ENCODE data around the gene KCTD4.
A peak's percentile ranks its signal among the peaks of the same experiment; 100 is the strongest.

The KCTD4 gene

GRCh38 chr13:45178349-45179162 is 22.3 kb downstream of the KCTD4 start (continued):
- TF ChIP-seq ZSCAN23 (tag by site-specific recombination; IDR thresholded peaks at IDR 0.05) (peak; percentile 78; the same call in 1 of the 2 replicates), ZNF518A (tag by site-specific recombination; conservative IDR thresholded peaks at IDR 0.05; ENCODE audit: low read depth) (0 out of 2 replicates have a peak, but pooled peaks have one; percentile 17), ZNF692 (tag by site-specific recombination; IDR thresholded peaks at IDR 0.05) (no peak; the same call in 1 of the 2 replicates), ZBTB48 (tag by site-specific recombination; IDR thresholded peaks at IDR 0.05) (no peak), REST (tag by site-specific recombination; IDR thresholded peaks at IDR 0.05) (peak; percentile 50; the same call in 1 of the 2 replicates), SP7 (tag by site-specific recombination; IDR thresholded peaks at IDR 0.05) (peak; percentile 78), EGR2 (tag by site-specific recombination; IDR thresholded peaks at IDR 0.05; ENCODE audit: low read depth) (no peak), ZNF169 (tag by site-specific recombination; IDR thresholded peaks at IDR 0.05) (no peak), ZNF354C (tag by site-specific recombination; IDR thresholded peaks at IDR 0.05; ENCODE audit: borderline replicate concordance, low read depth) (no peak), ZNF530 (tag by site-specific recombination; IDR thresholded peaks at IDR 0.05; ENCODE audit: low read depth) (no peak), GFI1B (tag by site-specific recombination; IDR thresholded peaks at IDR 0.05) (peak; percentile 100), PRDM2 (tag by site-specific recombination; IDR thresholded peaks at IDR 0.05; ENCODE audit: borderline replicate concordance) (no peak), RBAK (tag by site-specific recombination; IDR thresholded peaks at IDR 0.05) (no peak), ZEB2 (tag by site-specific recombination; IDR thresholded peaks at IDR 0.05) (peak; percentile 90), ZNF792 (tag by site-specific recombination; IDR thresholded peaks at IDR 0.05) (no peak), ZNF701 (tag by site-specific recombination; IDR thresholded peaks at IDR 0.05) (no peak), HOXD13 (CRISPR knock-in tag; IDR thresholded peaks at IDR 0.05; ENCODE audit: borderline replicate concordance) (no peak), ZNF175 (tag by site-specific recombination; IDR thresholded peaks at IDR 0.05) (no peak), HIC1 (tag by site-specific recombination; IDR thresholded peaks at IDR 0.05) (peak; percentile 92), PRDM1 (tag by site-specific recombination; IDR thresholded peaks at IDR 0.05) (peak; percentile 82), BCL11B (tag by site-specific recombination; IDR thresholded peaks at IDR 0.05; ENCODE audit: low read depth) (peak; percentile 86)
